Left forelimb (tissue), 1 donor: Measurements from ENCODE around the gene DUXB.

Source experiments
- DNase-seq: peaks from one replicate; pipeline ENCODE4 v3.0.0-alpha.2; 2018; ENCODE audit warnings: low spot score

DUXB gene, protein sequence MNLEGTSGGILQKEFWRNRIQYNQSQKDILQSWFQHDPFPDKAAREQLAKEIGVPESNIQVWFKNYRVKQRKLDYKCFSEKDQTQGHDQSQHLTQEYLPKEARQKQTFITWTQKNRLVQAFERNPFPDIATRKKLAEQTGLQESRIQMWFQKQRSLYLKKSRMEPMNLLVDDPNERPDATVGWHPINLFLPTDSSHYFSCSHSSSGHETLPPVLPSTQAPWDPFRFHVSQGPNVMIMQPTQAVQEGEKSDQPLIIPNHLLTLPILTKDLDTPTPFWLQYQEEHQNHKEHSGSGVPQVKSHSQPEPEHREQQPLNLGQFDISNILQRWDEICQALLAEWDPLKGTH

GRCh38 chr16:75701361-75701760 lies at the start of gene DUXB:
TSS of gene DUXB (minus strand) at chr16:75701461. CDS start at chr16:75701418, 43 bp downstream.
- no peak for DNase-seq

- DNase-seq, result no peak
Observed at GRCh38 chr16:75750528-75750927, 49.3 kb upstream of the DUXB start.

GRCh38 chr16:75746359-75746758 lies 45.1 kb upstream of the DUXB start:
- no peak for DNase-seq

- DNase-seq, result no peak
Observed at GRCh38 chr16:75745823-75746222, 44.6 kb upstream of the DUXB start.

DNA sequence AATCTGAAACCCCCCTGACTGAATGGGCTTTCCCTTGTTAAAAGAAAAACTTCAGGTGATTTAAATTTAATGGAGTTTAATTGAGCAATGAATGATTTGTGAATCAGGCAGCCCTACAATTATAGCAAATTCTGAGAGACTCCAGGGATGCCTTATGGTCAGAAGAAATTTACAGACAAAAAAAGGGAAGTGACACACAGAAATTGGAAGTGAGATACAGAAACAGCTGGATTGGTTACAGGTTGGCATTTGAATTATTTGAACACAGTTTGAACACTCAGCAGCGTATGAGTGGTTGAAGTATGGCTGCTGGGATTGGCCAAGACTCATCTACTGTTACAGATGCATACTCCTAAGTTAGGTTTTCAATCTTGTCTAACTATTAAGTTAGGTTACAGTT lies 44.0 kb upstream of the DUXB start:
- no peak for DNase-seq

GRCh38 chr16:75742424-75743047 lies 41.3 kb upstream of the DUXB start:
- no peak for DNase-seq

- no peak for DNase-seq
Observed at GRCh38 chr16:75733305-75734211, 32.3 kb upstream of the DUXB start.

GRCh38 chr16:75732871-75733270 lies 31.6 kb upstream of the DUXB start:
- DNase-seq, result no peak

- DNase-seq, result no peak
Observed at GRCh38 chr16:75727221-75727620, 26.0 kb upstream of the DUXB start.

DNA sequence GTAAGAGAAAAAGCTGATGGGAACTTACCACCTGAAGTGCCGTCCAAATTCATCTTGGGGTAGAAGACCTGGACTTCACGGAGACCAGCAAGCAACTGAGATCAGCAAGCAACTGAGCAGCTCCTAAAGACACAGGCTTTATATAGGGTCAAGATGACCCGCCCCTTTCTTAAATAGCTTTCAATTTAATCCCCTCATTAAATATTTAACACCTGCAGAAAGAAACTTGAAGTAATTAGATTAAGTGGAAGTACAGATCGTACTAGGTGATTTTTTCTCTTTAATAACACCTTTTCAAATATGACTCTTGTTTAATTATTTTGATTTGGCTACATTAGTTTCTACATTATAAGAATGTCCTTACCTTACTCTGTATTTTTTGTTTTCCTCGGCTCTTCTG lies 25.1 kb upstream of the DUXB start, which contains the start of gene CPHXL:
CPHXL (minus strand) TSS at position 101 of the 400 bp plus-strand sequence; CDS start at position 53, 48 bp downstream.
- DNase-seq, result no peak

DNA sequence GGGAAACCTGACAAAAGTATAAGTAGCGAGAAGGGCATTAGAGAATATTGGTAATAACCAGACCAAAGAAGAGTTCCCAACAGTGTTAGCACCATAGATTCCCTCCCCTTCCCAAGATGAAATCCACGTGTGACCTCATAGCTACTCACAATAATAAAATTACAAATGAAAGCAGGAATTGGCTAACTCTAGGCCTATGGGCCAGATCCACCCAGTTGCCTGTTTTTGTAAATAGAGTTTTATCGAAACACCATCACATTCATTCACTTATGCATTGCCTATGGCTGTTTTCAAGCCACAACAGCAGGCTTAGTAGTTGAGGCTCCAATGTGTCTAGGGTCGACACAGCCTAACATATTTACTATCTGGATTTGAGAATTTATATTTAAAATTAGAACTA lies 17.2 kb upstream of the DUXB start:
- DNase-seq, result no peak

GRCh38 chr16:75714661-75715060 lies 13.4 kb upstream of the DUXB start:
- DNase-seq, result no peak

GRCh38 chr16:75710344-75710743 lies 9.1 kb upstream of the DUXB start:
- DNase-seq, result no peak

DNA sequence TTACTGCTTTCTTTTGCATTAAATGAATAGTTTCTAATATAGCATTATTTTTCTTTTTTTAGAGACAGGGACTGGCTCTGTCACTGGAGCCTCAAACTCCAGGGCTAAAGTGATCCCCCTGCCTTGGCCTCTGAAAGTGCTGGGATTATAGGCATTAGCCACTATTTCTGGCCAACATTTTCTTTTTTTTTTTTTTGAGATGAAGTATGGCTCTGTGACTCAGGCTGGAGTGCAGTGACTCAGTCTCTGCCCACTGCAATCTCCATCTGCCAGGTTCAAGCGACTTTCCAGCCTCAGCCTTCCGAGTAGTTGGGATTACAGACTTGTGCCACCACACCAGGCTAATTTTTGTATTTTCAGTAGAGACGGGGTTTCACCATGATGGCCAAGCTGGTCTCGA lies 2.0 kb upstream of the DUXB start:
- no peak for DNase-seq

- no peak for DNase-seq
Observed at GRCh38 chr16:75702242-75702641, 981 bp upstream of the DUXB start.

- no peak for DNase-seq
Observed at GRCh38 chr16:75697571-75697970, 3.7 kb downstream of the DUXB start.

DNA sequence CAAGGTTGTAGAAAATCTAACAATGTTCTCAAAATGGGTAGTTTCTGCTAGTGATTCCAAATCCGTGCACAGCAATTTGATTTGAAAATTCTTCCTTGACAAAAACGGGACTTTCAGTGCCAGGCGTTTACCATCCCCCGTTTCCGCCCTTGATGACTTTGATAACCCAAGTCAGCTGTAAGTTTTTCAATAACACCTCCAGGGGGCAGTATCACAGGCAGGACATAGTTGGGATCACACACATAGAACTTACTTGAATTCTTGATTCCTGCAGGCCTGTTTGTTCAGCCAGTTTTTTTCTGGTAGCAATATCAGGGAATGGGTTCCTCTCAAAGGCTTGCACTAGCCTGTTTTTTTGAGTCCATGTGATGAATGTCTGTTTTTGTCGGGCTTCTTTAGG lies 5.6 kb downstream of the DUXB start:
- DNase-seq, result no peak

- DNase-seq, result no peak
Observed at GRCh38 chr16:75687361-75687760, 13.9 kb downstream of the DUXB start.

- no peak for DNase-seq
Observed at GRCh38 chr16:75682308-75682707, 19.0 kb downstream of the DUXB start.

DNA sequence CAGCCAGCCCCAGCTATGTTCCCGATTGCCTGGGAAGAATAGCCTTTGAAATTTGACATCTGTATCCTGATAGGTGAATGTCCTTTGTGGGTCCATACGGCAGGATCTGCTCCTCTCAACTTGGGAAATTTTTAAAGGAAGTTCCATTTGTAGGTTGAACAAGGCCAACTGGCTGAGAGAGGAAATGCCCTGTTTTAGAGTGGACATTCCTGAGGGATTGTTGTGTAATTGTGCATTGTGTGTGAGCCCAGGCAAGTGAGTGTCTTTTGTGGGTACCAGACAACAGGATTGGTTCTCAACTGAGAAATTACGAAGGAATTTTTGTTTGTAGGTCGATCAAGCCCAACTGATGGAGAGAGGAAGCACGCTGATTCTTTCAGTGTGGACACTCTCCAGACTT lies 21.9 kb downstream of the DUXB start:
- no peak for DNase-seq

- DNase-seq, result no peak
Observed at GRCh38 chr16:75676909-75677308, 24.4 kb downstream of the DUXB start, which contains the start of gene CPHXL2. TSS of gene CPHXL2 (minus strand) at chr16:75677009. CDS start at chr16:75676999, 10 bp downstream.

DNA sequence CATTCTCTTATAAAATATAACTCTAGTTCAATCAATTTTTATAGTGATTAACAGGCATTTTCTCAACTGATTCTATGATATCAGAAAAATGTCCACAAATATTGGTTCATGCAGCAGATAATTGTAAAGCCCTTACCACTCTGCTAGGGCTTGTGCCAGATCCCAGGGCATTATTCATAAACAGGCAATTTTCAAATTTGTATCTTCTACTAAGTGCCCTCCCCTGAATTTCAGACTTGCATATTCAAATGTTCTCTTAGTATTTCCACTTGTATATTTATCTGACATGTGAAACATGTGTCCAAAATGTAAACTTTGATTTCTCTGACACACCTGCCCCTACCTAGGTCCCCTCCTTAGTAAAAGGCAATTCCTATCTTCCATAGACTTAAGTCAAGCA lies 33.8 kb downstream of the DUXB start:
- DNase-seq, result no peak
